Panc1 (cell line): ENCODE results near the gene ETV7.

Experiments
- POLR2AphosphoS5 ChIP-seq: IDR thresholded peaks from 2 replicates; pipeline ENCODE4 v1.6.1; 2012; ENCODE audit warnings: mild to moderate bottlenecking, low read depth, low read length, moderate library complexity
- SIN3A ChIP-seq: IDR thresholded peaks from 2 replicates; pipeline ENCODE4 v1.6.1; 2012; ENCODE audit warnings: low read depth, mild to moderate bottlenecking, low read length, moderate library complexity, borderline replicate concordance; ENCODE audit not compliant: insufficient read depth
- TCF7L2 ChIP-seq: IDR thresholded peaks from 2 replicates; pipeline ENCODE4 v1.6.1; 2011; ENCODE audit warnings: mild to moderate bottlenecking, low read depth, low read length, inconsistent platforms
- TF ChIP-seq, protein P1 (sequence below), 2 experiments: IDR thresholded peaks; 2 replicates each; pipeline ENCODE4 v1.6.1; 2011 to 2012; ENCODE audit warnings: low read depth in 2 of 2, control low read depth in 1 of 2, low read length in 1 of 2, mild to moderate bottlenecking in 1 of 2, moderate library complexity in 1 of 2; ENCODE audit not compliant: insufficient read depth in 1 of 2
- TF ChIP-seq, protein P2 (sequence below): fragments of 450-650 bp; IDR thresholded peaks from 2 replicates; pipeline ENCODE4 v1.5.1; 2017; ENCODE audit warnings: mild to moderate bottlenecking

DNA sequence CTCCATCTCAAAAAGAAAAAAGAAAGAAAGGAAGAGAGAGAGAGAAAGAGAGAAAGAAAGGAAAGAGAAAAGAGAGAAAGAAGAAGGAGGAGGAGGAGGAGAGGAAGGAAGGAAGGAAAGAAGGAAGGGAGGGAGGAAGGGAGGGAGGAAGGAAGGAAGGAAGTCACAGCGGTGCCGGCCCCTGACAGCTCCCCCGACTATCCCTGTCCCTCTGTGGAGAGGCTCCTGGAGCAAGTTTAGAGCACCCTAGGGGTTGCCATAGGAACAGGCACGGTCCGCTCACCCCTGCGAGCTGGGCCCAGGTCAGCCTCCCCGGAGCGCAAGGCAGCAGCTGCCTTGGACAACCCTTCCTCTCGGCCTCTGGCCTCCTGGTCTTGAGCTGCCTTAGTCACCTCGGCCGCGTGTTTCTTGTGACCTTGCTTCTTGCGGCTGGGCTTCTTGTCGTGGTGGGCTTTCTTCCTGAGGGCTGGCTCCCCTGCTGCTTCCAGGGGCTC is 57.6 kb downstream of the ETV7 start:
- TF ChIP-seq, protein P1, sequence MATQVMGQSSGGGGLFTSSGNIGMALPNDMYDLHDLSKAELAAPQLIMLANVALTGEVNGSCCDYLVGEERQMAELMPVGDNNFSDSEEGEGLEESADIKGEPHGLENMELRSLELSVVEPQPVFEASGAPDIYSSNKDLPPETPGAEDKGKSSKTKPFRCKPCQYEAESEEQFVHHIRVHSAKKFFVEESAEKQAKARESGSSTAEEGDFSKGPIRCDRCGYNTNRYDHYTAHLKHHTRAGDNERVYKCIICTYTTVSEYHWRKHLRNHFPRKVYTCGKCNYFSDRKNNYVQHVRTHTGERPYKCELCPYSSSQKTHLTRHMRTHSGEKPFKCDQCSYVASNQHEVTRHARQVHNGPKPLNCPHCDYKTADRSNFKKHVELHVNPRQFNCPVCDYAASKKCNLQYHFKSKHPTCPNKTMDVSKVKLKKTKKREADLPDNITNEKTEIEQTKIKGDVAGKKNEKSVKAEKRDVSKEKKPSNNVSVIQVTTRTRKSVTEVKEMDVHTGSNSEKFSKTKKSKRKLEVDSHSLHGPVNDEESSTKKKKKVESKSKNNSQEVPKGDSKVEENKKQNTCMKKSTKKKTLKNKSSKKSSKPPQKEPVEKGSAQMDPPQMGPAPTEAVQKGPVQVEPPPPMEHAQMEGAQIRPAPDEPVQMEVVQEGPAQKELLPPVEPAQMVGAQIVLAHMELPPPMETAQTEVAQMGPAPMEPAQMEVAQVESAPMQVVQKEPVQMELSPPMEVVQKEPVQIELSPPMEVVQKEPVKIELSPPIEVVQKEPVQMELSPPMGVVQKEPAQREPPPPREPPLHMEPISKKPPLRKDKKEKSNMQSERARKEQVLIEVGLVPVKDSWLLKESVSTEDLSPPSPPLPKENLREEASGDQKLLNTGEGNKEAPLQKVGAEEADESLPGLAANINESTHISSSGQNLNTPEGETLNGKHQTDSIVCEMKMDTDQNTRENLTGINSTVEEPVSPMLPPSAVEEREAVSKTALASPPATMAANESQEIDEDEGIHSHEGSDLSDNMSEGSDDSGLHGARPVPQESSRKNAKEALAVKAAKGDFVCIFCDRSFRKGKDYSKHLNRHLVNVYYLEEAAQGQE (IDR thresholded peaks at IDR 0.05; ENCODE audit: insufficient read depth in 1 of 2, low read depth in 2 of 2, low read length in 1 of 2) = no peak
- TF ChIP-seq, protein P2, sequence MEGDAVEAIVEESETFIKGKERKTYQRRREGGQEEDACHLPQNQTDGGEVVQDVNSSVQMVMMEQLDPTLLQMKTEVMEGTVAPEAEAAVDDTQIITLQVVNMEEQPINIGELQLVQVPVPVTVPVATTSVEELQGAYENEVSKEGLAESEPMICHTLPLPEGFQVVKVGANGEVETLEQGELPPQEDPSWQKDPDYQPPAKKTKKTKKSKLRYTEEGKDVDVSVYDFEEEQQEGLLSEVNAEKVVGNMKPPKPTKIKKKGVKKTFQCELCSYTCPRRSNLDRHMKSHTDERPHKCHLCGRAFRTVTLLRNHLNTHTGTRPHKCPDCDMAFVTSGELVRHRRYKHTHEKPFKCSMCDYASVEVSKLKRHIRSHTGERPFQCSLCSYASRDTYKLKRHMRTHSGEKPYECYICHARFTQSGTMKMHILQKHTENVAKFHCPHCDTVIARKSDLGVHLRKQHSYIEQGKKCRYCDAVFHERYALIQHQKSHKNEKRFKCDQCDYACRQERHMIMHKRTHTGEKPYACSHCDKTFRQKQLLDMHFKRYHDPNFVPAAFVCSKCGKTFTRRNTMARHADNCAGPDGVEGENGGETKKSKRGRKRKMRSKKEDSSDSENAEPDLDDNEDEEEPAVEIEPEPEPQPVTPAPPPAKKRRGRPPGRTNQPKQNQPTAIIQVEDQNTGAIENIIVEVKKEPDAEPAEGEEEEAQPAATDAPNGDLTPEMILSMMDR = no peak
- TF ChIP-seq TCF7L2 (no peak), SIN3A (no peak), POLR2AphosphoS5 (no peak)
